HG03135 (cell line): ENCODE measurements around the gene H2AZ2.
A peak's percentile ranks its signal among the peaks of the same experiment; 100 is the strongest.
"Not testable (repeated sequence)": the region's sequence is repeated elsewhere in the genome, so short reads cannot be mapped to it uniquely, and the experiment has no call there.

Source experiments
- ATAC-seq: cut with Tn5 transposase; IDR thresholded peaks from one replicate; pipeline ENCODE4 v1.9.1; 2021; ENCODE audit warnings: mild to moderate bottlenecking, moderate library complexity; ENCODE audit not compliant: unreplicated experiment

H2AZ2 gene

GRCh38 chr7:44823255-44823781 lies 24.6 kb downstream of the H2AZ2 start:
- ATAC-seq: no peak

GRCh38 chr7:44819292-44819691 lies 28.6 kb downstream of the H2AZ2 start:
- no peak for ATAC-seq

GRCh38 chr7:44814919-44815318 lies 33.0 kb downstream of the H2AZ2 start:
- no peak for ATAC-seq

GRCh38 chr7:44811571-44811970 lies 36.3 kb downstream of the H2AZ2 start:
- no peak for ATAC-seq

GRCh38 chr7:44811093-44811492 lies 36.8 kb downstream of the H2AZ2 start:
- ATAC-seq: no peak

GRCh38 chr7:44808914-44809393 lies 38.9 kb downstream of the H2AZ2 start:
- ATAC-seq: no peak

GRCh38 chr7:44805950-44806349 lies 41.9 kb downstream of the H2AZ2 start:
- ATAC-seq: no peak

GRCh38 chr7:44803828-44804519 lies 43.9 kb downstream of the H2AZ2 start:
- not testable (repeated sequence) for ATAC-seq

- no peak for ATAC-seq
These were observed 45.4 kb downstream of the H2AZ2 start for GRCh38 chr7:44802418-44803025.

- no peak for ATAC-seq
These were observed 46.0 kb downstream of the H2AZ2 start for GRCh38 chr7:44801890-44802289.

- no peak for ATAC-seq
These were observed 47.9 kb downstream of the H2AZ2 start for GRCh38 chr7:44799939-44800338.

- ATAC-seq: no peak
These were observed 49.1 kb downstream of the H2AZ2 start for GRCh38 chr7:44798649-44799305.

- ATAC-seq: peak; percentile 47
These were observed 50.3 kb downstream of the H2AZ2 start for GRCh38 chr7:44797329-44798258.

GRCh38 chr7:44796504-44797328 lies 51.2 kb downstream of the H2AZ2 start, which contains the start of gene PPIA:
Gene PPIA, plus strand, starts transcription at chr7:44796681. Its CDS starts 44 bp downstream, at chr7:44796725.
- peak; percentile 88 for ATAC-seq

GRCh38 chr7:44796034-44796503 lies 51.8 kb downstream of the H2AZ2 start:
- ATAC-seq: no peak

- no peak for ATAC-seq
These were observed 53.6 kb downstream of the H2AZ2 start for GRCh38 chr7:44794331-44794730.

GRCh38 chr7:44793919-44794318 lies 54.0 kb downstream of the H2AZ2 start:
- ATAC-seq: no peak

GRCh38 chr7:44791278-44792219 lies 56.3 kb downstream of the H2AZ2 start:
- ATAC-seq: no peak
